ENCODE results near the gene DAAM1. TPM values are rescaled to one million over a fixed set of nuclear protein-coding genes. Genes with fewer than 3 reads are reported as not detected.

The DAAM1 gene
- polyA plus RNA-seq, 1 of the 3 experiments (the other 2 are of a cell fraction), result 5.1 TPM

GRCh38 chr14:59342516-59343484 lies 154.3 kb downstream of the DAAM1 start:
- DNase-seq, result no peak
- 0 out of 4 replicates have a peak overlapping the region, but pooled peaks of 1 of the 2 experiments have one; percentile 6 for H3K27ac ChIP-seq (ENCODE audit: low read depth in 2 of 2, low read length in 1 of 2)
- no peaks in the 10 kb centered on the region for H3K9me2 ChIP-seq
- no peak overlapping the region for H2AFZ ChIP-seq (ENCODE audit: low read depth)
- H3K27me3 ChIP-seq (ENCODE audit: insufficient read depth), result no peaks in the 10 kb centered on the region
- CTCF ChIA-PET, result interaction anchor here (0.6 kb wide), 1 partner anchor 43 kb away, joined by 3 read pairs; no protein-coding TSS in a partner anchor
- no peaks in the 10 kb centered on the region for H3K79me2 ChIP-seq (ENCODE audit: insufficient read depth)
- no peak overlapping the region for H3K4me2 ChIP-seq
- H4K20me1 ChIP-seq (ENCODE audit: insufficient read depth), result no peaks in the 10 kb centered on the region
- H3F3A ChIP-seq (replicated peaks; ENCODE audit: insufficient read depth), result peaks cover 5% of the 10 kb centered on the region
- POLR2A ChIA-PET, result no interaction called here
- no peak overlapping the region for H3K9ac ChIP-seq
- H3K4me3 ChIP-seq (ENCODE audit: low read depth in 2 of 2, low read length in 1 of 2), result no peak overlapping the region
- peaks cover 15 to 16% of the 10 kb centered on the region in 2 experiments; a peak in 3 of 4 replicates for H3K4me1 ChIP-seq (ENCODE audit: control insufficient read depth in 1 of 2, insufficient read depth in 2 of 2, low read depth in 1 of 2, low read length in 1 of 2)
- TF ChIP-seq MAX (IDR thresholded peaks at IDR 0.05; ENCODE audit: low read depth), result no peak
- TF ChIP-seq POLR2AphosphoS5 (IDR thresholded peaks at IDR 0.05; ENCODE audit: low read depth, low read length), result no peak
- TF ChIP-seq SIN3A (IDR thresholded peaks at IDR 0.05; ENCODE audit: borderline replicate concordance, low read depth, low read length), result no peak
- TF ChIP-seq RCOR1 (IDR thresholded peaks at IDR 0.05; ENCODE audit: low read length), result no peak
- TF ChIP-seq CHD2 (IDR thresholded peaks at IDR 0.05; ENCODE audit: low read length, partially characterized antibody), result no peak
- no peak for TF ChIP-seq USF2 (IDR thresholded peaks at IDR 0.05; ENCODE audit: borderline replicate concordance, low read depth, low read length)
- TF ChIP-seq FOSL2 (IDR thresholded peaks at IDR 0.05; ENCODE audit: borderline replicate concordance, low read depth), result no peak
- no peak for TF ChIP-seq TAF1 (IDR thresholded peaks at IDR 0.05; ENCODE audit: borderline replicate concordance, low read depth, low read length)
- no peak for TF ChIP-seq PBX3 (IDR thresholded peaks at IDR 0.05)
- no peak for TF ChIP-seq TCF12 (IDR thresholded peaks at IDR 0.05)
- TF ChIP-seq RAD21 (IDR thresholded peaks at IDR 0.05; ENCODE audit: low read length), result no peak
- no peak for TF ChIP-seq MXI1 (IDR thresholded peaks at IDR 0.05; ENCODE audit: low read depth, low read length)
- TF ChIP-seq NRF1 (IDR thresholded peaks at IDR 0.05; ENCODE audit: low read depth, low read length), result no peak
- 85% methylated on average over 11 of the region's 11 CpGs for WGBS (ENCODE audit: low lambda C conversion rate)
- H3K9me3 ChIP-seq, result no peaks in the 10 kb centered on the region
- peaks cover 19 to 30% of the 10 kb centered on the region in 2 experiments for H3K36me3 ChIP-seq (replicated peaks in 1 of 2; ENCODE audit: control insufficient read depth in 1 of 2, insufficient read depth in 2 of 2, low read length in 1 of 2)

- TF ChIP-seq TAF1 (IDR thresholded peaks at IDR 0.05; ENCODE audit: borderline replicate concordance, low read depth, low read length) (no peak), USF1 (IDR thresholded peaks at IDR 0.05; ENCODE audit: borderline replicate concordance, low read depth) (no peak), SIN3A (IDR thresholded peaks at IDR 0.05; ENCODE audit: borderline replicate concordance, low read depth, low read length) (no peak), ELF1 (IDR thresholded peaks at IDR 0.05) (no peak)
- WGBS (ENCODE audit: low lambda C conversion rate), result 86% methylated on average over 3 of the region's 3 CpGs
- H3K9me3 ChIP-seq, result no peaks in the 10 kb centered on the region
- ChIA-PET CTCF (no interaction called here), POLR2A (no interaction called here)
- H3K9me2 ChIP-seq, result no peaks in the 10 kb centered on the region
- no peak overlapping the region for H2AFZ ChIP-seq (ENCODE audit: low read depth)
- H3K4me1 ChIP-seq (ENCODE audit: control insufficient read depth in 1 of 2, insufficient read depth in 2 of 2, low read depth in 1 of 2, low read length in 1 of 2), result peaks cover 15 to 16% of the 10 kb centered on the region in 2 experiments; a peak in 3 of 4 replicates
- no peak overlapping the region for H3K4me3 ChIP-seq (ENCODE audit: low read depth in 2 of 2, low read length in 1 of 2)
- peaks cover 5% of the 10 kb centered on the region for H3F3A ChIP-seq (replicated peaks; ENCODE audit: insufficient read depth)
- H3K27ac ChIP-seq (ENCODE audit: low read depth in 2 of 2, low read length in 1 of 2), result no peak overlapping the region
- peaks cover 25 to 31% of the 10 kb centered on the region in 2 experiments for H3K36me3 ChIP-seq (replicated peaks in 1 of 2; ENCODE audit: control insufficient read depth in 1 of 2, insufficient read depth in 2 of 2, low read length in 1 of 2)
- H4K20me1 ChIP-seq (ENCODE audit: insufficient read depth), result no peaks in the 10 kb centered on the region
- H3K9ac ChIP-seq, result no peak overlapping the region
- DNase-seq, result no peak
- H3K79me2 ChIP-seq (ENCODE audit: insufficient read depth), result no peaks in the 10 kb centered on the region
- H3K27me3 ChIP-seq (ENCODE audit: insufficient read depth), result no peaks in the 10 kb centered on the region
- H3K4me2 ChIP-seq, result no peak overlapping the region
Measured at GRCh38 chr14:59343585-59343984, 155.1 kb downstream of the DAAM1 start.
